H1 (cell line): ENCODE data around the gene AMN. TPM values are rescaled to one million over a fixed set of nuclear protein-coding genes. Genes with fewer than 3 reads are reported as not detected.
A peak's percentile ranks its signal among the peaks of the same experiment; 100 is the strongest.

ENCODE experiments used
- CTCF ChIA-PET: fragments of 300-600 bp; sonication (Branson Sonifier 250); formaldehyde crosslinking; loops from one replicate; lab custom pipeline; 2021; ENCODE audit not compliant: partially characterized antibody; lab: Charles Lee
- POLR2A ChIA-PET: fragments of 300-600 bp; sonication (Branson Sonifier 250); formaldehyde crosslinking; loops from one replicate; lab custom pipeline; 2021; ENCODE audit warnings: inconsistent platforms; ENCODE audit not compliant: partially characterized antibody; lab: Charles Lee
- DNase-seq, 2 experiments: peaks; one replicate each; pipeline versions ENCODE4 v3.0.0 to v3.0.0-alpha.2; 2010 to 2022; ENCODE audit warnings: low spot score in 2 of 2, low read depth in 1 of 2, mixed read lengths in 1 of 2
- FAIRE-seq: peaks from 2 replicates; lab custom pipeline; 2011; peaks lifted over from hg19 to GRCh38; lab: Jason Lieb, UNC
- H2AFZ ChIP-seq: 2 replicates; pipeline ENCODE4 v1.8.1; 2012; ENCODE audit warnings: low read length, inconsistent platforms
- H2AK5ac ChIP-seq: 2 replicates; pipeline ENCODE4 v1.6.1; 2013; ENCODE audit warnings: low read depth, low read length
- H2BK120ac ChIP-seq: replicated peaks from 2 replicates; pipeline ENCODE3; 2013; ENCODE audit warnings: low read depth, low read length, inconsistent platforms
- H2BK12ac ChIP-seq: 2 replicates; pipeline ENCODE4 v1.6.1; 2013; ENCODE audit warnings: low read depth, low read length
- H2BK15ac ChIP-seq: 2 replicates; pipeline ENCODE4 v1.6.1; 2013; ENCODE audit warnings: low read length
- H2BK20ac ChIP-seq: 2 replicates; pipeline ENCODE4 v1.6.1; 2013; ENCODE audit warnings: low read length
- H2BK5ac ChIP-seq: 2 replicates; pipeline ENCODE4 v1.6.1; 2013; ENCODE audit warnings: low read depth, low read length
- H3K14ac ChIP-seq: 2 replicates; pipeline ENCODE4 v1.6.1; 2013; ENCODE audit warnings: inconsistent platforms; ENCODE audit not compliant: insufficient read length
- H3K18ac ChIP-seq: 2 replicates; pipeline ENCODE4 v1.6.1; 2013; ENCODE audit warnings: low read length; ENCODE audit errors: extremely low read depth
- H3K23ac ChIP-seq: 2 replicates; pipeline ENCODE4 v1.6.1; 2013; ENCODE audit warnings: inconsistent platforms; ENCODE audit not compliant: insufficient read length
- H3K23me2 ChIP-seq: 2 replicates; pipeline ENCODE4 v1.6.1; 2013; ENCODE audit warnings: low read depth, low read length
- H3K27ac ChIP-seq: 2 replicates; pipeline ENCODE4 v1.6.1; 2011; ENCODE audit warnings: low read depth, low read length, inconsistent platforms
- H3K27me3 ChIP-seq, 4 experiments: replicated peaks in 1 of 4; 1 replicate in 1 of 4; 2 replicates in 3 of 4; pipeline versions ENCODE4 v1.6.1 to v1.8.1; 2011 to 2013; ENCODE audit warnings: low read length in 3 of 4, mild to moderate bottlenecking in 3 of 4, inconsistent platforms in 2 of 4, mixed read lengths in 2 of 4, moderate library complexity in 1 of 4; ENCODE audit not compliant: control insufficient read depth in 3 of 4, insufficient read depth in 3 of 4; ENCODE audit errors: extremely low read depth in 1 of 4
- H3K36me3 ChIP-seq, 4 experiments: 2 replicates each; pipeline versions ENCODE4 v1.6.1 to v1.8.1; 2011 to 2013; ENCODE audit warnings: mild to moderate bottlenecking in 4 of 4, low read length in 3 of 4, moderate library complexity in 2 of 4, control low read depth in 1 of 4, inconsistent platforms in 1 of 4; ENCODE audit not compliant: insufficient read depth in 4 of 4, control insufficient read depth in 2 of 4
- H3K4ac ChIP-seq: replicated peaks from 2 replicates; pipeline ENCODE3; 2013; ENCODE audit warnings: low read length, low read depth, mixed read lengths, inconsistent platforms; ENCODE audit not compliant: insufficient read length
- H3K4me1 ChIP-seq, 4 experiments: replicated peaks in 1 of 4; 1 replicate in 1 of 4; 2 replicates in 3 of 4; pipeline versions ENCODE4 v1.6.1 to v1.8.1; 2011 to 2013; ENCODE audit warnings: low read length in 3 of 4, inconsistent platforms in 2 of 4, mixed read lengths in 1 of 4; ENCODE audit not compliant: insufficient read depth in 4 of 4, control insufficient read depth in 3 of 4
- H3K4me2 ChIP-seq, 2 experiments: 2 replicates each; pipeline versions ENCODE4 v1.6.1 to v1.8.1; 2011 to 2013; ENCODE audit warnings: low read depth in 2 of 2, low read length in 2 of 2, control low read depth in 1 of 2, inconsistent platforms in 1 of 2, mild to moderate bottlenecking in 1 of 2; ENCODE audit not compliant: insufficient read depth in 1 of 2
- H3K4me3 ChIP-seq, 4 experiments: fragments of 200-600, 300-600 bp in 1 of 4; sonication (generic), shearing (Covaris generic), sonication (Bioruptor Twin) in 1 of 4; 2 replicates each; pipeline versions ENCODE4 v1.5.1 to v1.8.1; 2011 to 2016; ENCODE audit warnings: low read length in 4 of 4, low read depth in 3 of 4, control low read depth in 2 of 4, inconsistent platforms in 2 of 4, mild to moderate bottlenecking in 2 of 4, mixed read lengths in 1 of 4, moderate library complexity in 1 of 4; ENCODE audit not compliant: insufficient read depth in 2 of 4; ENCODE audit errors: extremely low read depth in 1 of 4
- H3K56ac ChIP-seq: replicated peaks from 2 replicates; pipeline ENCODE3; 2013; ENCODE audit warnings: low read depth, mild to moderate bottlenecking, mixed read lengths, low read length, inconsistent platforms; ENCODE audit not compliant: insufficient read length
- H3K79me1 ChIP-seq: 2 replicates; pipeline ENCODE4 v1.6.1; 2013; ENCODE audit warnings: low read depth, low read length, control low read depth
- H3K79me2 ChIP-seq, 2 experiments: 2 replicates each; pipeline versions ENCODE4 v1.6.1 to v1.8.1; 2012 to 2013; ENCODE audit warnings: low read length in 2 of 2, mild to moderate bottlenecking in 2 of 2, inconsistent platforms in 1 of 2; ENCODE audit not compliant: insufficient read depth in 2 of 2, control insufficient read depth in 1 of 2
- H3K9ac ChIP-seq, 4 experiments: replicated peaks in 1 of 4; 1 replicate in 1 of 4; 2 replicates in 3 of 4; pipeline versions ENCODE4 v1.6.1 to v1.8.1; 2011 to 2013; ENCODE audit warnings: low read depth in 3 of 4, low read length in 3 of 4, control low read depth in 2 of 4, mild to moderate bottlenecking in 2 of 4, moderate library complexity in 2 of 4, inconsistent platforms in 1 of 4; ENCODE audit errors: extremely low read depth in 1 of 4
- H3K9me3 ChIP-seq, 2 experiments: 2 replicates each; pipeline versions ENCODE4 v1.6.1 to v1.8.1; 2012 to 2013; ENCODE audit warnings: mild to moderate bottlenecking in 2 of 2, moderate library complexity in 2 of 2, control low read depth in 1 of 2, inconsistent platforms in 1 of 2, low read depth in 1 of 2, low read length in 1 of 2, mixed read lengths in 1 of 2; ENCODE audit not compliant: insufficient read depth in 2 of 2
- H4K20me1 ChIP-seq, 2 experiments: replicated peaks in 1 of 2; 2 replicates each; pipeline versions ENCODE3 to v1.8.1; 2011 to 2013; ENCODE audit warnings: inconsistent platforms in 2 of 2, low read length in 2 of 2, mild to moderate bottlenecking in 1 of 2; ENCODE audit not compliant: insufficient read depth in 2 of 2, control insufficient read depth in 1 of 2
- H4K5ac ChIP-seq: 2 replicates; pipeline ENCODE4 v1.6.1; 2013; ENCODE audit warnings: low read length, low read depth, mixed read lengths, inconsistent platforms; ENCODE audit not compliant: insufficient read length
- H4K8ac ChIP-seq: 2 replicates; pipeline ENCODE4 v1.8.0; 2013; ENCODE audit warnings: mild to moderate bottlenecking, moderate library complexity, low read length, inconsistent platforms; ENCODE audit not compliant: insufficient read depth; ENCODE audit errors: extremely low read depth
- H4K91ac ChIP-seq: replicated peaks from 2 replicates; pipeline ENCODE3; 2013; ENCODE audit warnings: low read length, mixed read lengths, inconsistent platforms; ENCODE audit not compliant: insufficient read length
- CEBPB ChIP-seq: IDR thresholded peaks from 2 replicates; pipeline ENCODE4 v1.6.1; 2012; ENCODE audit warnings: low read depth, low read length
- GTF2F1 ChIP-seq: IDR thresholded peaks from 2 replicates; pipeline ENCODE4 v1.6.1; 2012; ENCODE audit warnings: low read depth, low read length, improper control_type of control experiment, borderline replicate concordance
- JUND ChIP-seq: IDR thresholded peaks from 2 replicates; pipeline ENCODE4 v1.6.1; 2011; ENCODE audit warnings: mild to moderate bottlenecking, improper control_type of control experiment, low read length
- MAFK ChIP-seq: IDR thresholded peaks from 2 replicates; pipeline ENCODE4 v1.6.1; 2012; ENCODE audit warnings: low read depth, mild to moderate bottlenecking, improper control_type of control experiment, low read length
- NANOG ChIP-seq: IDR thresholded peaks from 2 replicates; pipeline ENCODE4 v1.6.1; 2011; ENCODE audit warnings: low read length, low read depth, mild to moderate bottlenecking, inconsistent platforms; ENCODE audit not compliant: insufficient read depth, poor library complexity, severe bottlenecking
- SIN3A ChIP-seq, 2 experiments: IDR thresholded peaks in 1 of 2; conservative IDR thresholded peaks in 1 of 2; 2 replicates each; pipeline ENCODE4 v1.6.1; 2011 to 2012; ENCODE audit warnings: low read length in 2 of 2, improper control_type of control experiment in 1 of 2, low read depth in 1 of 2, mild to moderate bottlenecking in 1 of 2
- SUZ12 ChIP-seq: fragments of 200-600 bp; sonication (generic); IDR thresholded peaks from 2 replicates; pipeline ENCODE4 v1.6.1; 2012; ENCODE audit warnings: mild to moderate bottlenecking, inconsistent platforms, low read length, moderate library complexity, mixed read lengths
- TAF1 ChIP-seq: IDR thresholded peaks from 2 replicates; pipeline ENCODE4 v1.6.1; 2011; ENCODE audit warnings: mild to moderate bottlenecking, low read depth, low read length
- TEAD4 ChIP-seq: IDR thresholded peaks from 2 replicates; pipeline ENCODE4 v1.6.1; 2012; ENCODE audit warnings: low read depth, low read length, inconsistent platforms, mixed read lengths
- WGBS, 2 experiments: shearing (Covaris generic) in 1 of 2; methylation state at CpG; one replicate each; pipeline versions ENCODE4 v1.1.6 to v1.1.7; 2013 to 2015; ENCODE audit warnings: low lambda C conversion rate in 2 of 2, mixed read lengths in 2 of 2, inconsistent platforms in 1 of 2, low coverage in 1 of 2, missing lambda C conversion rate in 1 of 2; ENCODE audit not compliant: insufficient replicate concordance in 2 of 2, insufficient coverage in 1 of 2, insufficient read length in 1 of 2; ENCODE audit errors: extremely low coverage in 1 of 2, missing lambda C conversion rate in 1 of 2; 5-methylcytosine and 5-hydroxymethylcytosine counted together
- polyA plus RNA-seq, 7 experiments: library from polyadenylated mRNA; depleted of rRNA in 3 of 7; stranded (reverse) in 5 of 7; unstranded in 2 of 7; fragments of >200 nt in 5 of 7; fragments of 200-250 nt in 2 of 7; gene quantifications; 1 replicate in 5 of 7; 2 replicates in 1 of 7; 4 replicates in 1 of 7; pipeline versions ENCODE4 v1.2.1 to v1.2.3, GENCODE V29; 2011 to 2013; ENCODE audit warnings: missing spikeins in 2 of 7, mixed read lengths in 2 of 7
- total RNA-seq: library from RNA; stranded (reverse); fragmentation: NEBNext Ultra II Directional; extraction: Animal tissue kit (Norgen Biotek cat#: 25700); gene quantifications from 2 replicates; pipeline ENCODE4 v1.2.1, GENCODE V29; 2021
- TF ChIP-seq, protein P1 (sequence below): IDR thresholded peaks from 2 replicates; pipeline ENCODE4 v1.6.1; 2011; ENCODE audit warnings: low read length, improper control_type of control experiment

Gene AMN
- total and polyA plus RNA-seq, 2 of the 8 experiments (the other 6 are each of a cell fraction or from before 2014, with no cell fraction given): 0.77 to 1.5 TPM

DNA sequence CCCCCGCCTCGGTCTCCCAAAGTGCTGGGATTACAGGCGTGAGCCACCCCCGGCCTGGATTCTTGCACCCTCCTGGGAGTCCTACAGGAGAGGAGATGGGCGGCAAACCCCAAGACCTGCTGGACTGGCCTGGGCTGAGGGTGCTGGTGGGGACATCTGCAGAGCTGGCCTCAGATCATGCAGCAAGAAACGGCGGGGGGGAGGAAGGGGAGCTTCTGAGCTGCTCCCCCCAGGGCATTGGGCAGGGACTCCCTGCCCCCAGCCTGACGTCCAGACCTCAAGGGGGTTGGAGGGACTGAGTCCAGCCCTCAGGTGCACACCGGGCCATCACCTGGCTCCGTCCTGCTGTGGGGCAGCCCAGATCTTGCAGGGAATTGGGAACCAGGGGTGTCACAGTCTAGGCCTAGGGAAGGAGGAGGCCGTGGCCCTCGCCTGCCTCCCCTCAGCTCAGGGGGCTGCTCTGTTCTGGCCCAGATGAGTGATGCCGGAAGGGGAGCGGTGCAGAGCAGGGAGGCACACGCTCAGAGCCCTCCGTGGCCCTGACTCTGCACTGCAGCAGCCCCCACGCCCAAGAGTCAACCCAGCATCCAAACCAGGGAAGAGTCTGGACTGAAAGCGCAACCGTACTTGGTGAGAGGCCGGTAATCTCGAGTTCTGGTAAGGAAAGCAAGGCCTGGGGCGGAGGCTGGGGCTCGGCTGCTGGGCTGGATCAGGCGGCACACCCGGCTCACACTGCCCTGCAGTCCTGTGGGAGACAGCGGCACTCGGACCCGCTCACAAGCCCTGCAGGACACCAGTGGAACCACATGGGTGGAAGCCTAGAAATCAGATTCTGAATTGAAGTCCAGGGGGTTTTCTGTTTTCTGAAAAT, 8.9 kb upstream of the AMN start:
- no peak overlapping the region for H2BK12ac ChIP-seq
- DNase-seq (no peak), FAIRE-seq (no peak)
- H3K4me1 ChIP-seq: no peaks in the 10 kb centered on the region; a peak in 1 of 7 replicates
- no peak overlapping the region for H2BK5ac ChIP-seq
- no peak overlapping the region for H3K27ac ChIP-seq
- H3K18ac ChIP-seq: no peak overlapping the region; the same call in 1 of the 2 replicates
- H3K9ac ChIP-seq: no peak overlapping the region
- ChIA-PET POLR2A (no interaction called here), CTCF (interaction anchor here (0.6 to 1.1 kb wide), 5 partner anchors 11 to 165 kb away, joined by 3 to 5 read pairs (median 3); no protein-coding TSS in a partner anchor)
- H3K79me2 ChIP-seq: no peaks in the 10 kb centered on the region
- H3K4me3 ChIP-seq: no peak overlapping the region
- H2BK120ac ChIP-seq: no peak overlapping the region
- H4K20me1 ChIP-seq: peaks cover 0 to 2% of the 10 kb centered on the region in 2 experiments
- H3K79me1 ChIP-seq: no peaks in the 10 kb centered on the region
- no peak overlapping the region for H3K4ac ChIP-seq
- H4K5ac ChIP-seq: no peak overlapping the region
- H3K36me3 ChIP-seq: no peaks in the 10 kb centered on the region
- no peak overlapping the region for H3K14ac ChIP-seq
- no peaks in the 10 kb centered on the region for H3K27me3 ChIP-seq
- H2AK5ac ChIP-seq: no peak overlapping the region
- no peak overlapping the region for H3K56ac ChIP-seq
- no peak overlapping the region for H4K91ac ChIP-seq
- no peak overlapping the region for H2AFZ ChIP-seq
- H3K23me2 ChIP-seq: peaks cover 1% of the 10 kb centered on the region; the same call in 1 of the 2 replicates
- no peak overlapping the region for H3K23ac ChIP-seq
- H3K9me3 ChIP-seq: no peaks in the 10 kb centered on the region
- TF ChIP-seq MAFK (no peak), SUZ12 (no peak), GTF2F1 (no peak), TAF1 (no peak), CEBPB (no peak), NANOG (no peak), SIN3A (conservative IDR thresholded peaks at IDR 0.05 in 1 of 2, IDR thresholded peaks at IDR 0.05 in 1 of 2; ENCODE audit: low read depth in 1 of 2, low read length in 2 of 2) (no peak), TEAD4 (no peak), JUND (no peak)
- TF ChIP-seq, protein P1, sequence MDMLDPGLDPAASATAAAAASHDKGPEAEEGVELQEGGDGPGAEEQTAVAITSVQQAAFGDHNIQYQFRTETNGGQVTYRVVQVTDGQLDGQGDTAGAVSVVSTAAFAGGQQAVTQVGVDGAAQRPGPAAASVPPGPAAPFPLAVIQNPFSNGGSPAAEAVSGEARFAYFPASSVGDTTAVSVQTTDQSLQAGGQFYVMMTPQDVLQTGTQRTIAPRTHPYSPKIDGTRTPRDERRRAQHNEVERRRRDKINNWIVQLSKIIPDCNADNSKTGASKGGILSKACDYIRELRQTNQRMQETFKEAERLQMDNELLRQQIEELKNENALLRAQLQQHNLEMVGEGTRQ: no peak
- H3K4me2 ChIP-seq: no peak overlapping the region
- no peak overlapping the region; the same call in 1 of the 2 replicates for H4K8ac ChIP-seq
- WGBS, 2 experiments: 93% methylated on average over 27 of the region's 28 CpGs; no CpG with 5 or more reads in 1 of the 2 experiments
- H2BK15ac ChIP-seq: 0 out of 2 replicates have a peak overlapping the region, but pooled peaks have one; percentile 61
- no peak overlapping the region for H2BK20ac ChIP-seq
